WTC11 (cell line): ENCODE measurements around the gene NINJ2. TPM values are rescaled to one million over a fixed set of nuclear protein-coding genes. Genes with fewer than 3 reads are reported as not detected.
A peak's percentile ranks its signal among the peaks of the same experiment; 100 is the strongest.
"Not testable (repeated sequence)": the region's sequence is repeated elsewhere in the genome, so short reads cannot be mapped to it uniquely, and the experiment has no call there.

Experiments used
- ATAC-seq: fragments of 200-7000 bp; cut with Tn5 transposase; 2 replicates; pipeline ENCODE4 v1.10.0; 2021; ENCODE audit warnings: mild to moderate bottlenecking, moderate library complexity
- CTCF ChIA-PET: fragments of 300-600 bp; sonication (Branson Sonifier 250); formaldehyde crosslinking; loops from one replicate; lab custom pipeline; 2021; ENCODE audit warnings: antibody characterized with exemption; lab: Charles Lee
- POLR2A ChIA-PET: fragments of 350-600 bp; sonication (Branson Sonifier 250); formaldehyde crosslinking; loops from one replicate; lab custom pipeline; 2021; ENCODE audit warnings: antibody characterized with exemption; lab: Charles Lee
- DNase-seq: peaks from one replicate; pipeline ENCODE4 v3.0.0; 2021; ENCODE audit warnings: low spot score
- H3K27ac Mint-ChIP-seq: 2 replicates; pipeline ENCODE4 v1.8.0; 2021; ENCODE audit warnings: mixed read lengths
- H3K27me3 Mint-ChIP-seq: 2 replicates; pipeline ENCODE4 v1.8.0; 2021; ENCODE audit warnings: low read depth, mild to moderate bottlenecking, moderate library complexity, mixed read lengths
- H3K36me3 Mint-ChIP-seq: 2 replicates; pipeline ENCODE4 v1.8.0; 2021; ENCODE audit warnings: mixed read lengths
- H3K4me1 Mint-ChIP-seq: 2 replicates; pipeline ENCODE4 v1.8.0; 2022; ENCODE audit warnings: mixed read lengths
- H3K4me3 Mint-ChIP-seq: 2 replicates; pipeline ENCODE4 v1.8.0; 2021; ENCODE audit warnings: mild to moderate bottlenecking, moderate library complexity, mixed read lengths
- H3K9me3 Mint-ChIP-seq: 2 replicates; pipeline ENCODE4 v1.8.0; 2021; ENCODE audit warnings: mixed read lengths
- ARID4B ChIP-seq: sonication (generic); formaldehyde crosslinking; IDR thresholded peaks from 2 replicates; pipeline ENCODE4 v1.8.0; 2023; ENCODE audit warnings: missing genetic modification reagents, mild to moderate bottlenecking, borderline replicate concordance
- CTCF ChIP-seq: fragments of 200-600 bp; IDR thresholded peaks from 2 replicates; pipeline ENCODE4 v1.8.0; 2022; ENCODE audit warnings: antibody characterized with exemption
- E2F5 ChIP-seq: sonication (generic); formaldehyde crosslinking; IDR thresholded peaks from 2 replicates; pipeline ENCODE4 v1.8.1; 2022; ENCODE audit warnings: mild to moderate bottlenecking, moderate library complexity, missing genetic modification reagents
- GTF2I ChIP-seq: fragments of 250-450 bp; sonication (Bioruptor Pico); conservative IDR thresholded peaks from 2 replicates; pipeline ENCODE4 v1.4.0; 2021; ENCODE audit warnings: mild to moderate bottlenecking
- HMGXB4 ChIP-seq: sonication (generic); formaldehyde crosslinking; IDR thresholded peaks from 2 replicates; pipeline ENCODE4 v1.8.1; 2023; ENCODE audit warnings: mild to moderate bottlenecking, moderate library complexity, missing genetic modification reagents
- MAX ChIP-seq: sonication (generic); formaldehyde crosslinking; IDR thresholded peaks from 2 replicates; pipeline ENCODE4 v1.8.0; 2022; ENCODE audit warnings: mild to moderate bottlenecking, missing genetic modification reagents
- NFYB ChIP-seq: sonication (generic); formaldehyde crosslinking; conservative IDR thresholded peaks from 2 replicates; pipeline ENCODE4 v1.8.0; 2022; ENCODE audit warnings: low read depth, missing genetic modification reagents
- SMAD4 ChIP-seq: sonication (generic); formaldehyde crosslinking; IDR thresholded peaks from 2 replicates; pipeline ENCODE4 v1.8.0; 2022; ENCODE audit warnings: mild to moderate bottlenecking, missing genetic modification reagents
- TP53 ChIP-seq: sonication (generic); formaldehyde crosslinking; IDR thresholded peaks from 2 replicates; pipeline ENCODE4 v1.8.1; 2023; ENCODE audit warnings: mild to moderate bottlenecking, missing genetic modification reagents
- USF1 ChIP-seq: sonication (generic); formaldehyde crosslinking; IDR thresholded peaks from 2 replicates; pipeline ENCODE4 v1.8.0; 2022; ENCODE audit warnings: mild to moderate bottlenecking, missing genetic modification reagents
- USF2 ChIP-seq: sonication (generic); formaldehyde crosslinking; IDR thresholded peaks from 2 replicates; pipeline ENCODE4 v1.8.1; 2023; ENCODE audit warnings: mild to moderate bottlenecking, missing genetic modification reagents, moderate library complexity
- ZNF281 ChIP-seq: sonication (generic); formaldehyde crosslinking; IDR thresholded peaks from 2 replicates; pipeline ENCODE4 v1.8.0; 2023; ENCODE audit warnings: mild to moderate bottlenecking, missing genetic modification reagents
- ZNF532 ChIP-seq: fragments of 250-450 bp; sonication (Bioruptor Pico); IDR thresholded peaks from 2 replicates; pipeline ENCODE4 v1.9.0; 2021; ENCODE audit warnings: mild to moderate bottlenecking, borderline replicate concordance
- total RNA-seq: library from RNA; stranded (reverse); gene quantifications from 3 replicates; pipeline ENCODE4 v1.2.3, GENCODE V29; 2021

Gene NINJ2
- total RNA-seq, 1 experiment from 2014 or later, result 0.42 TPM

GRCh38 chr12:642633-643474 lies 20.4 kb downstream of the NINJ2 start:
- Mint-ChIP-seq H3K27ac (no peak overlapping the region), H3K27me3 (no peaks in the 10 kb centered on the region), H3K4me1 (peaks cover 7% of the 10 kb centered on the region), H3K9me3 (no peaks in the 10 kb centered on the region)
- peak; percentile 71 for DNase-seq
- CTCF ChIA-PET, result interaction anchor here (0.7 to 2.5 kb wide), 4 partner anchors 11 to 108 kb away, joined by 3 to 23 read pairs (median 6); no protein-coding TSS in a partner anchor
- POLR2A ChIA-PET, result interaction anchor here (0.6 kb wide), 1 partner anchor 135 kb away, joined by 3 read pairs; no protein-coding TSS in a partner anchor
- peak; percentile 80 for TF ChIP-seq USF1 (CRISPR knock-in tag)
- TF ChIP-seq TP53, result peak; percentile 75; the same call in 1 of the 2 replicates
- peak; percentile 75 for TF ChIP-seq MAX (CRISPR knock-in tag)
- peak; percentile 61; the same call in 1 of the 2 replicates for TF ChIP-seq E2F5
- TF ChIP-seq SMAD4 (CRISPR knock-in tag), result 0 out of 2 replicates have a peak, but pooled peaks have one; percentile 54
- TF ChIP-seq ARID4B, result 0 out of 2 replicates have a peak, but pooled peaks have one; percentile 23
- TF ChIP-seq ZNF532 (CRISPR knock-in tag), result no peak
- TF ChIP-seq GTF2I, result peak; percentile 88
- TF ChIP-seq HMGXB4 (CRISPR knock-in tag), result peak; percentile 85; the same call in 1 of the 2 replicates
- TF ChIP-seq ZNF281 (CRISPR knock-in tag), result no peak
- peak; percentile 90 for TF ChIP-seq USF2 (CRISPR knock-in tag)
- no peak for TF ChIP-seq NFYB
- TF ChIP-seq CTCF, result 0 out of 2 replicates have a peak, but pooled peaks have one; percentile 11
- TF ChIP-seq, all 79 proteins: peak for 10
- Mint-ChIP-seq H3K36me3 (no peaks in the 10 kb centered on the region), H3K4me3 (peak overlapping the region; percentile 66)
- peak; percentile 79 for ATAC-seq

- H3K27me3 Mint-ChIP-seq, ATAC-seq, H3K4me1 Mint-ChIP-seq, H3K36me3 Mint-ChIP-seq, DNase-seq, POLR2A ChIA-PET, H3K27ac Mint-ChIP-seq, H3K9me3 Mint-ChIP-seq, H3K4me3 Mint-ChIP-seq: not testable (repeated sequence)
- CTCF ChIA-PET, result interaction anchor here (1.1 kb wide), 1 partner anchor 27 kb away, joined by 3 read pairs; no protein-coding TSS in a partner anchor
Measured at GRCh38 chr12:641321-641720, 21.9 kb downstream of the NINJ2 start.
